Measurements from ENCODE around the gene TUBGCP3.

DNA sequence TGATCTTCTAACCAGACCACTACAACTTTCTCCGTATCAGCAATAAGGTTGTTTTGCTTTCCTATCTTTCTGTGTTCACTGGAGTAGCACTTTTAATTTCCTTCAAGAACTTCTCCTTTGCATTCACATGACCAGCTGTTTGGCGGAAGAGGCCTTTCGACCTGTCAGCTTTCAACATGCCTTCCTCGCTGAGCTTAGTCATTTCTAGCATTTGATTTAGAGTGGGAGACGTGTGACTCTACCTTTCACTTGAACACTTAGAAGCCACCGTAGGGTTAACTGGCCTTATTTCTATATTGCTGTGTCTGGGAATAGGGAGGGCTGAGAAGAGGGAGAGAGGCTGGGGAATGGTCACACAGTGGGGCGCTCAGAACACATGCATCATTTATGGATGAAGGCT lies 104.7 kb downstream of the TUBGCP3 start:
- TF ChIP-seq, protein P1, sequence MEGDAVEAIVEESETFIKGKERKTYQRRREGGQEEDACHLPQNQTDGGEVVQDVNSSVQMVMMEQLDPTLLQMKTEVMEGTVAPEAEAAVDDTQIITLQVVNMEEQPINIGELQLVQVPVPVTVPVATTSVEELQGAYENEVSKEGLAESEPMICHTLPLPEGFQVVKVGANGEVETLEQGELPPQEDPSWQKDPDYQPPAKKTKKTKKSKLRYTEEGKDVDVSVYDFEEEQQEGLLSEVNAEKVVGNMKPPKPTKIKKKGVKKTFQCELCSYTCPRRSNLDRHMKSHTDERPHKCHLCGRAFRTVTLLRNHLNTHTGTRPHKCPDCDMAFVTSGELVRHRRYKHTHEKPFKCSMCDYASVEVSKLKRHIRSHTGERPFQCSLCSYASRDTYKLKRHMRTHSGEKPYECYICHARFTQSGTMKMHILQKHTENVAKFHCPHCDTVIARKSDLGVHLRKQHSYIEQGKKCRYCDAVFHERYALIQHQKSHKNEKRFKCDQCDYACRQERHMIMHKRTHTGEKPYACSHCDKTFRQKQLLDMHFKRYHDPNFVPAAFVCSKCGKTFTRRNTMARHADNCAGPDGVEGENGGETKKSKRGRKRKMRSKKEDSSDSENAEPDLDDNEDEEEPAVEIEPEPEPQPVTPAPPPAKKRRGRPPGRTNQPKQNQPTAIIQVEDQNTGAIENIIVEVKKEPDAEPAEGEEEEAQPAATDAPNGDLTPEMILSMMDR (IDR thresholded peaks at IDR 0.05; ENCODE audit: low read length): no peak
- no peak for TF ChIP-seq EZH2 (IDR thresholded peaks at IDR 0.05; ENCODE audit: borderline replicate concordance, low read length)

Measured in OCI-LY1 (cell line).